ENCODE data around the gene GSPT2. TPM values are rescaled to one million over a fixed set of nuclear protein-coding genes. Genes with fewer than 3 reads are reported as not detected.
"Not testable (repeated sequence)": the region's sequence is repeated elsewhere in the genome, so short reads cannot be mapped to it uniquely, and the experiment has no call there.

The GSPT2 gene
- 11.4 and 12.1 TPM in 2 replicates for total RNA-seq (2014; rRNA removed; shearing (Covaris generic))

DNA sequence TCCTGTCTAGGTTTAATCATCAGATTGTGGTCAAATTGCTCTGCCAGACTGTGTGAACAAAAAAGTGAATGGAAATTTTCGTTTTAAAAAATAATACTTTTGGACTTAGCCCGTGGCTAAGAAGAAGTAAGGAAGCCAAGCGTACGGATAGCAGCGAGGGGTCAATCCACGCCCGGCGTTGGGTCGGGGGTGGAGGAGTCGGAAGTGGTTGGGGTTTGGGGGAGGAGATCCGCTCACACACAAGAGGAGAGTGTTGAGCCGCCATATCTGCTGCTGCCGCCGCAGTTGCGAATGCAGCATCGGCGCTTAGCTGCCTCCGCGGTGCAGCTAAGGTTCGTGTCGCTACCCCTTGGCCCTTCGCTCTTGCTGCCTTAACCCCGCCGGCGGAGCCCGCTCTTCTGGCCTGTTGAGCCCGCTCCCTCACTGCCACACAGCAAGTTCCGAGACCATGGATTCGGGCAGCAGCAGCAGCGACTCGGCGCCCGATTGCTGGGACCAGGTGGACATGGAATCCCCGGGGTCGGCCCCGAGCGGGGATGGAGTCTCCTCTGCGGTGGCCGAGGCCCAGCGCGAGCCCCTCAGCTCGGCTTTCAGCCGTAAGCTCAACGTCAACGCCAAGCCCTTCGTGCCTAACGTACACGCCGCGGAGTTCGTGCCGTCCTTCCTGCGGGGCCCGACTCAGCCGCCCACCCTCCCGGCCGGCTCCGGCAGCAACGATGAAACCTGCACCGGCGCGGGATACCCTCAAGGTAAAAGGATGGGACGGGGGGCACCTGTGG is at the start of gene GSPT2:
TSS of gene GSPT2 (plus strand) at position 264 of the 779 bp plus-strand sequence. CDS start at position 449, 185 bp downstream.
- Histone ChIP-seq H3K4me1 (no peaks in the 10 kb centered on the region), H3K36me3 (no peaks in the 10 kb centered on the region), H3K4me3 (peak within 1 kb of the TSS; percentile 83), H3K27me3 (no peaks in the 10 kb centered on the region), H3K9me3 (replicated peaks) (no peaks in the 10 kb centered on the region), H3K27ac (peak within 1 kb of the TSS; percentile 62)
- peak; percentile 66 to 74 for DNase-seq

- no peaks in the 10 kb centered on the region for H3K4me1 ChIP-seq
- no peak overlapping the region for H3K4me3 ChIP-seq
- H3K27ac ChIP-seq = no peak overlapping the region
- H3K9me3 ChIP-seq (replicated peaks) = no peaks in the 10 kb centered on the region
- no peaks in the 10 kb centered on the region for H3K27me3 ChIP-seq
- no peak for DNase-seq
- no peaks in the 10 kb centered on the region for H3K36me3 ChIP-seq
These were observed 49.0 kb upstream of the GSPT2 start for GRCh38 chrX:51694254-51694653.

GRCh38 chrX:51697397-51697796 is 45.8 kb upstream of the GSPT2 start:
- Histone ChIP-seq H3K9me3 (replicated peaks) (no peaks in the 10 kb centered on the region), H3K36me3 (no peaks in the 10 kb centered on the region), H3K4me3 (no peak overlapping the region), H3K4me1 (no peaks in the 10 kb centered on the region), H3K27me3 (no peaks in the 10 kb centered on the region), H3K27ac (no peak overlapping the region)
- no peak for DNase-seq

GRCh38 chrX:51710277-51711164 is 32.7 kb upstream of the GSPT2 start, which contains the start of gene CENPVL1:
Gene CENPVL1, plus strand, starts transcription at chrX:51710512. Its CDS starts 0 bp downstream, at chrX:51710512.
- not testable (repeated sequence) for H3K9me3 ChIP-seq (replicated peaks); DNase-seq; H3K36me3 ChIP-seq; H3K4me3 ChIP-seq; H3K27me3 ChIP-seq; H3K27ac ChIP-seq; H3K4me1 ChIP-seq

DNA sequence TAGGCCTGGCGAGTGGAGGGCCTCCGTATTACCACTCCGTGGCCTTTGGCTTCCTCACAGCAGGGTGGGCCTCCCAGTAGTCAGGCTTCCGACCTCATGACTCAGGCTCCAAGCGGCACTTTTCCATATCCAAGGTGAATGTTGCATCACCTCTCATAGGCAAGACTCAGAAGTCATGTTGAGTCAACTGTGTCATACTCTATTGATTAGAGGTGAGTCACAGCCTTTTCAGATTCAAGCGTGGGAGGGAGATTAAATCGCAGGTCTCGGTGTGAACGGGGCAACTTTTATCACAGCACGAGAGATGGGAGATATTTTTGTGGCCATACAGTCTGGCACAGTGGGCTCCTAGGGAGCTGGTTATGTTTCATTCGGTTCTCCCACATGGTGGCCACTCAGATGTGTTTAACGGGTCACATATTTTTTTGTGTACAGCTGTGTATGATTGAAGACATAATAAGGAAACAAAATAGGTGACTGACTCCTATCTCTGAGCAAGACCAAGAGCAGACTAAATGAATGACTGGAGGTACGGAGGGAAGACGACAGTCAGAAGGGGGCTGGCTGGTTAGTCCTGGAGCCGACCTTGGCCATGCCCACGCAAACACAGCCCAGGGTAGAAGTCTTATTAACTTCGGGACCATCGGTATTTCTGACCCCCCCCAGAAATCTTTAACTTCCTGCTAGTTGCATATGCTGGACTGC is 30.1 kb upstream of the GSPT2 start:
- H3K36me3 ChIP-seq; DNase-seq; H3K4me3 ChIP-seq; H3K9me3 ChIP-seq (replicated peaks); H3K27ac ChIP-seq; H3K27me3 ChIP-seq; H3K4me1 ChIP-seq: not testable (repeated sequence)

DNA sequence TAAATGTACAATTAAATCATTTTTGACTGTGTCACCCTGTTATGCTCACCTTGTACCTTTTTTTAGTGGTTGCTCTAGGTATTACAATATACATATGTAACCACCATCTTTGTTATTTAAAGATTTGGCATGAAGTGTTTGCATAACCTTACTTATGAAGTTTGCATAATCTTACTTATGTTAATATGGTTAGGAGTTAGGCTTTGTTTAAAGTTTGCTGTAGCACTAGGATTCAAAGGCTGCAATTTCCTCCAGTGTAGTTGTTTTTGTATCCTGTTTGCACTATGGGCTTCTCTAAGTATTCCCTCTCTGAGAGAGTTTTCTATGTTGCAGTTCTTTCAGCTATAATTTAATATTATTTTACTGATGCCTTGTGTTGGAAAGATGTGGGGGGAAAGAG is 15.0 kb upstream of the GSPT2 start:
- Histone ChIP-seq H3K4me1 (no peaks in the 10 kb centered on the region), H3K9me3 (replicated peaks) (no peaks in the 10 kb centered on the region), H3K36me3 (no peaks in the 10 kb centered on the region), H3K27me3 (no peaks in the 10 kb centered on the region), H3K27ac (no peak overlapping the region), H3K4me3 (no peak overlapping the region)
- DNase-seq = no peak

DNA sequence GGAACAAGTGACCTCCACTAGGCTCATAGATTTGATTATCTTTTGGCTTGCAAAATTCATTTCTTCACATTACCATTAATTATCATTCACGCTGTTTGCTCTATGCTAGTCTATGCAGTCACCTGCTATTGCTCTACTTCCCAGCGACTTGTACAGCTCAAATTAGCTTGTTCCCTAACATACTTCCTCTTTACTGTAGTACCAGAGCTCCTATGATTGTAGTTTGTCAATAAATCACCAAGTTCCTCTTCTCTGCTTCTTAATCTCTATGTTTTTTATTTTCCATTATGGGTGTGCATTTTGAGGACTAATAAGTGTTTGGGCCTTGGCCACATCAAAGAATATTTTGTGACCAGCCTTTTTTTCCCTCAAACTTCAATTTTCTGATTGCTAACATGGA is 6.2 kb upstream of the GSPT2 start:
- Histone ChIP-seq H3K27me3 (no peaks in the 10 kb centered on the region), H3K4me3 (no peak overlapping the region), H3K9me3 (replicated peaks) (no peaks in the 10 kb centered on the region), H3K36me3 (no peaks in the 10 kb centered on the region), H3K4me1 (no peaks in the 10 kb centered on the region), H3K27ac (no peak overlapping the region)
- no peak for DNase-seq

GRCh38 chrX:51742586-51742985 is 656 bp upstream of the GSPT2 start:
- Histone ChIP-seq H3K4me1 (no peaks in the 10 kb centered on the region), H3K4me3 (peak overlapping the region; percentile 83), H3K27ac (peak overlapping the region; percentile 62), H3K36me3 (no peaks in the 10 kb centered on the region), H3K9me3 (replicated peaks) (no peaks in the 10 kb centered on the region), H3K27me3 (no peaks in the 10 kb centered on the region)
- DNase-seq = peak; percentile 1 to 3

GRCh38 chrX:51747671-51748070 is 4.4 kb downstream of the GSPT2 start:
- H3K4me3 ChIP-seq = no peak overlapping the region
- H3K27me3 ChIP-seq = no peaks in the 10 kb centered on the region
- H3K4me1 ChIP-seq = no peaks in the 10 kb centered on the region
- no peak for DNase-seq
- H3K27ac ChIP-seq = no peak overlapping the region
- no peaks in the 10 kb centered on the region for H3K9me3 ChIP-seq (replicated peaks)
- no peaks in the 10 kb centered on the region for H3K36me3 ChIP-seq

DNA sequence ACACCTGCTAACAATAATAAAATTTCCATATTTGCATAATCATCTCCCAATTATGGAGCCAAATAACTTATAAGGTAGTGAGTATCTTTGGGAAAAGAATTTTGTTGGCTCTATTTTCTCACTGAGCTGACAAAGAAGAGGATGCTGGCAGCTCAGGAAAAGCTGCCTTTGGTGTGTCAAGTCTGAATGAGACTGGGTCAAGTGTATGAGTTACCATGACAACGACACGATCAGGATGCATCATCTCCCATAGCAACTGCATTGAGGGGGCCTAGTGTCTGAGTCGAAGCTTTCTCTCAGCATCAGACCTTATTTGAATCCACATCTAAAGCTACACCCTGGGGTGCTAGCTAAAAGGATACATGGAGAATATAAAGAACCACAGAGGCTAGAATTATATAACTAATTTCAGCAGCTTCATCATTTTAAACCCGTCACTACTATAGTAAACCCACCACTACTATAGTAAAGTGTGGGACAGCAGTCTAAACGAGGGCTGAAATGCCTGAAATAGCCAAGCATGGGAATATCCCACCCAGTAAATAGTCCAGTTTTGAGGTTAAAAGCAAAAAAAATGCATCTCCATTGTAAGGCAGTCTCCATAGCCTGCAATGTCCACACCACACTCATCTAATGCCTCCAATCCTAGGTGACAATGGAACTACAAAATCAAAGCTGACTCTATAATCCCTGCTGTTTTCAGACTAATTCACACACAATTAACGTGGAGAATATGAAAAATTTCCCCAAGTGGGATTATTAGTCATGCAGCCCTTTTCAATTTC is 16.0 kb downstream of the GSPT2 start:
- no peaks in the 10 kb centered on the region for H3K27me3 ChIP-seq
- no peaks in the 10 kb centered on the region for H3K9me3 ChIP-seq (replicated peaks)
- no peak overlapping the region for H3K4me3 ChIP-seq
- H3K36me3 ChIP-seq = no peaks in the 10 kb centered on the region
- no peaks in the 10 kb centered on the region for H3K4me1 ChIP-seq
- DNase-seq = no peak
- no peak overlapping the region for H3K27ac ChIP-seq

DNA sequence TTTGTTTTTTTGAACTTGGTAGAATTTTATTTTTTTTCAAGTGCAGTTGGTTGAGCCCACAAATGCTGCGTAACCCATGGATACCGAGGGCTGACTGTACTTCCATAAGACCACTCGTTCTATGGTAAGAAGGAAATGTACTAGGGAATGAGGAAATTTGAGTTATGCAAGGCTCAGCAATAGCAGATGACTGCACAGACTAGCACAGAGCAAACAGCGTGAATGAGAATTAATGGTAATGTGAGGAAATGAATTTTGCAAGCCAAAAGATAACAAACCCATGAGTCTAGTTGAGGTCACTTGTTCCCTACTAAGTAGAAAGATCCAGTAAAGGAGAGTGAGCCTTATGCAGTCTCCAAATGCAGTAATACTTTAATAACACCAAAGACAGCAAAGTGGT is 17.4 kb downstream of the GSPT2 start:
- H3K27me3 ChIP-seq = no peaks in the 10 kb centered on the region
- no peak overlapping the region for H3K4me3 ChIP-seq
- no peak overlapping the region for H3K27ac ChIP-seq
- H3K36me3 ChIP-seq = no peaks in the 10 kb centered on the region
- H3K4me1 ChIP-seq = no peaks in the 10 kb centered on the region
- no peaks in the 10 kb centered on the region for H3K9me3 ChIP-seq (replicated peaks)
- no peak for DNase-seq

GRCh38 chrX:51766546-51766945 is 23.3 kb downstream of the GSPT2 start:
- H3K4me1 ChIP-seq = no peaks in the 10 kb centered on the region
- H3K27ac ChIP-seq = no peak overlapping the region
- no peaks in the 10 kb centered on the region for H3K36me3 ChIP-seq
- no peak overlapping the region for H3K4me3 ChIP-seq
- H3K27me3 ChIP-seq = no peaks in the 10 kb centered on the region
- DNase-seq = no peak
- H3K9me3 ChIP-seq (replicated peaks) = no peaks in the 10 kb centered on the region

DNA sequence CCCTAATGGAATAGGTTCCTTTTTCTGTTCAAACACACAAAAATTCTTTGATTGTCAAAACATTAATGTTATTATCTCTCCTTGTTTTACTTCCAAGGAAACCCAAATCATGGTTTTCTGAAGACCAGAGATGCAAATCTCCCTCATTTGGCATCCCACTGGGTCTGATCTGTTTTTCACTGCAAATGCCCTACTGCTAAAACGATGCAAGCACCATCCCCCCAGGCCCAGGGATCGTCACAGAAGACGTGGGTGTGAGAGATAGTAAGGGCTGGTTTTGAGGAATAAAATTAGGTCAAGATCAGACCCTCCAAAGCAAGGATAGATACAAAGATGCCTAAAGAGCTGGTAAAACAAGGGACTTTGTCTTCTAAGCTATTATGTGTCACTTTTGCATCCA is 33.6 kb downstream of the GSPT2 start:
- Histone ChIP-seq H3K27ac (no peak overlapping the region), H3K27me3 (no peaks in the 10 kb centered on the region), H3K36me3 (no peaks in the 10 kb centered on the region), H3K4me3 (no peak overlapping the region), H3K9me3 (replicated peaks) (no peaks in the 10 kb centered on the region), H3K4me1 (no peaks in the 10 kb centered on the region)
- DNase-seq = no peak

DNA sequence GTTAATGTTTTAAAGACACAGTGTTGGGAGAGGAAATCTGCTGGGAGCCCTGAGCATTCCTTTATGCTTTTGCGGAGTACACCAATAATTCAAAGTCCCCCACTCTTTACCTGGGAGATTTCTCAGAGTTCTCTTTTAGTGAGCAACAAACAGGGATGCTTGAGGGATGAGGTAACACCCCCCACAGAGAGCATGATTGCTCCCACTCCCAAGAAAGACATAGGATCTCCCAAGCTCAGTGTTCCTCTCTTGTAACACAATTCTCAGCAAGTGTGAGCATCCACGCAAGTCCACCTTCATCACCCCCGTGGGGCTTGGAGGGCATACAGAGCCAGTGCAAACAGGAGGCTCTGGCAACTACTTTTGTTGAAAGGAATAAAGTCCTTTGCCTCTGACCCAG is 36.1 kb downstream of the GSPT2 start:
- Histone ChIP-seq H3K27me3 (no peaks in the 10 kb centered on the region), H3K4me1 (no peaks in the 10 kb centered on the region), H3K36me3 (no peaks in the 10 kb centered on the region), H3K9me3 (replicated peaks) (no peaks in the 10 kb centered on the region), H3K4me3 (no peak overlapping the region), H3K27ac (no peak overlapping the region)
- DNase-seq = no peak

Data from SJCRH30 (cell line).